ENCODE data around the gene HACD1.

HACD1 gene

GRCh38 chr10:17586821-17587234, 30.3 kb downstream of the HACD1 start:
- no peak for DNase-seq (ENCODE audit: low read depth in 3 of 3)

GRCh38 chr10:17585016-17585415, 32.2 kb downstream of the HACD1 start:
- DNase-seq (ENCODE audit: low read depth in 3 of 3): no peak

GRCh38 chr10:17580885-17581284, 36.3 kb downstream of the HACD1 start:
- no peak for DNase-seq (ENCODE audit: low read depth in 3 of 3)

DNA sequence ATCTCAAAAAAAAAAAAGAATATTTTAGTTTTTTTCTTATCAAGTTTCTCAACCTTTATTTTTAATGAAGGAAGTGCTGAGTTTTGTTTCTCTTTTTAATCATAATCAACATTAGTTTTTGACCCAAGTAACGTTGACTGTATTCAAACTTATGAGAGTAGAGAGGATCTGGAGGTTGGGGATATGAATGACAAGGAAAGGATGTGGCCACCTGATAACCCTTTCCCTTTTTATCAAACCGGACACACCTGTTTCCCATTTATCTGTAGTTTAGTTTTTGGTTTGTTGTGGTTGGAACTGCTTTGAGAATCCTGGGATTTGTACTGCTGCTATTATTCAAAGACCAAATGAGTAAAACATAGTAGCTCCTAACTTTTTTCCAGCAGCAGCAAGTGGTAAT, 38.6 kb downstream of the HACD1 start:
- no peak for DNase-seq (ENCODE audit: low read depth in 3 of 3)

GRCh38 chr10:17576768-17577167, 40.4 kb downstream of the HACD1 start:
- no peak for DNase-seq (ENCODE audit: low read depth in 3 of 3)

GRCh38 chr10:17564911-17565310, 52.3 kb downstream of the HACD1 start:
- DNase-seq (ENCODE audit: low read depth in 3 of 3): no peak

GRCh38 chr10:17563452-17563851, 53.7 kb downstream of the HACD1 start:
- no peak for DNase-seq (ENCODE audit: low read depth in 3 of 3)

DNA sequence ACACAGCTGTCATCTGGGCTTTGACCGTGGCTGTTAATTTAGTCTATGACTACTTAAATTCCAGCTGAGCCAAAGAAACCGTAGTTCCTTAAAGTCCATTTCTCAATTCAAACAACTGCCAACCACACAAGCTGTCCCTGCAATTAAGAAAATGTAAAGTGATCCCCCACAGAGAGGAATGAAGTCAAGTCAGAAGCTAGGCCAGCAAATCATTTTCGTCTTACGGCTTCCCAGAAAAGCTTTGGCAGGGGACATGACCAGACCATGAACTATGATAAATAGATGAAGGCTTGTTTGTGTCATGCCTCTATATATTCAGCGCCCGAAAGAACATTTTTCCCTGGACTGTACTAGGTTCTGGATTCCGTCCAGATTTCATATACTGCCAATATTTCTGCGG, 54.6 kb downstream of the HACD1 start:
- DNase-seq (ENCODE audit: low read depth in 3 of 3): no peak

- no peak for DNase-seq (ENCODE audit: low read depth in 3 of 3)
These were observed 56.1 kb downstream of the HACD1 start for GRCh38 chr10:17561111-17561510.

- DNase-seq (ENCODE audit: low read depth in 3 of 3): no peak
These were observed 59.7 kb downstream of the HACD1 start for GRCh38 chr10:17557459-17557858.

GRCh38 chr10:17548770-17549169, 68.4 kb downstream of the HACD1 start:
- no peak for DNase-seq (ENCODE audit: low read depth in 3 of 3)

DNA sequence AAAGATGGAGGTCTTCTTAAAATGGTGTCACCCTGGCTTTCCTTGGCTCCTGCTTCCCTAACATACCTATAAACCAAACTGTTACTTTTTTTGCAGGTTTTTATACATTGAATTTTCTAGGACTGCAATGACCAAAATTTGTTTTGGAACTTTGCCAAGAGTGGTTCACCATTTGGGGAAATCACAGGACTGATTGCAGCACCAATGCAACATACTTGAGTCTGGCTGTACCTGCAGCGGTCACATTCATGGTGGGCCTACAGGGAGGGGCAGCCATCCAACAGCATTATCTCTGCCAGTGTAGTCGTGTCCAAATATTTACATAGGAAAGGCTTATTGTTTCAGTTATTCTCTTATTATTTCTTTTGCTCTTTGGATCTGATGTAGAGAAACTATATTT, 69.0 kb downstream of the HACD1 start:
- no peak for DNase-seq (ENCODE audit: low read depth in 3 of 3)

DNA sequence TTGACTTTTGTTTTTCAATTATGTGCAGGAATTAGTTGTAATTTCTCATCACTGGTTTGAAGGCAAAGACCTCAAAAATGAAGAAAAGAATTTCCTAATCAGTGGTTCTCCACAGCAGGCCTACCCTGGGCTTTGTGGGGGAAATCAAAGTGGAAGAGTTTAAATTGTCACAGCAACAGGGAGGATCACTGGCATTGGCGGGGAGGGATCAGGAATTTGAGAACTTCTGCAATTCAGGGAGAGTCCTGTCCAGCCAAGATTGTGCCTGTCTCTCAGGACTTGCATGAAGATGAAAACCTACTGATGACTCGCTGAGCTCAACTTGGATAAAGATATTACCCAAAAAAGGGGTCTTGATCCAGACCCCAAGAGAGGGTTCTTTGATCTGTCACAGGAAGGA, 70.1 kb downstream of the HACD1 start:
- no peak for DNase-seq (ENCODE audit: low read depth in 3 of 3)

GRCh38 chr10:17544465-17544864, 72.7 kb downstream of the HACD1 start:
- DNase-seq (ENCODE audit: low read depth in 3 of 3): no peak

Measured in stimulated activated CD4-positive, alpha-beta T cell treated with anti-CD3 and anti-CD28 coated beads, TNF-alpha, amount 100 ng/mL, for 48 hours (primary cell).